Activated T-cell treated with anti-CD3 and anti-CD28 coated beads for 1 hour (primary cell): ENCODE results near the gene ALDH16A1.

Source experiments
- DNase-seq: peaks from one replicate; pipeline ENCODE4 v3.0.0-alpha.2; 2020; ENCODE audit warnings: low read depth

Gene ALDH16A1

DNA sequence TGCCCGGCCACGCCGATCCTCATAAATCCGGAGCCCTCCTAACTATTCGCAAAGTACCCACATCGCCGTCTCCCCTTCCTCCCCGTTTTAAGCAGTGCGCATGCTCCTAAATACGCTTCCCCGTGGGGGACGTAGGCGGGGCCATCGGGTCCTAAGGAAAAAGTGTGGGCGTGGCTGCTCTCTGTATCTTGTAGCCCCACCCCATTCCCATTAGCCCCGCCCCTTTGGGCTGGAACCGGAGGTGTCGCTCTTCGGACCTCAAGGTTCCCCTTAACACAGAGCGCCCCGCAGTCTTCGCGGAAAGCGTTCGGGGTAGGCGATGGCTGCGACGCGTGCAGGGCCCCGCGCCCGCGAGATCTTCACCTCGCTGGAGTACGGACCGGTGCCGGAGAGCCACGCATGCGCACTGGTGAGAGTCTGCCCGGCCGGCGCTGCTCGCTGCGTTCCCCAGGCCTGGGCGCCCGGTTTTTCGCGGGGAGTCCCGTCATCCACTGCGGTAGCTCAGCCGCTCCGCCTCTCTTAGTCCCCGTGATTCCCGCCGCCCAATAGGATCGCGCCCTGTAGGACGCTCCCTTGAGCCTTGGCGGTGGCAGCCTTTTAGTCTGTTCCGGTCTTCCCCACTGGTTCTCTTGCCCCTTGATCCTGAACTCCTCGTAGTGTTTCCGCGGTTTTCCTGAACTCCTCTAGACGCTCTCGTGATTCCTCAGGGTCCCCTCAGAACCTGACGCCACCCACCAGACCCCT lies at the start of gene ALDH16A1:
TSS of gene ALDH16A1 (plus strand) at position 213 of the 744 bp plus-strand sequence. CDS start at position 320, 107 bp downstream.
- peak; percentile 96 for DNase-seq

GRCh38 chr19:49403404-49404187 lies 49.4 kb upstream of the ALDH16A1 start:
- DNase-seq: no peak

GRCh38 chr19:49407079-49407478 lies 45.9 kb upstream of the ALDH16A1 start:
- DNase-seq: no peak

DNA sequence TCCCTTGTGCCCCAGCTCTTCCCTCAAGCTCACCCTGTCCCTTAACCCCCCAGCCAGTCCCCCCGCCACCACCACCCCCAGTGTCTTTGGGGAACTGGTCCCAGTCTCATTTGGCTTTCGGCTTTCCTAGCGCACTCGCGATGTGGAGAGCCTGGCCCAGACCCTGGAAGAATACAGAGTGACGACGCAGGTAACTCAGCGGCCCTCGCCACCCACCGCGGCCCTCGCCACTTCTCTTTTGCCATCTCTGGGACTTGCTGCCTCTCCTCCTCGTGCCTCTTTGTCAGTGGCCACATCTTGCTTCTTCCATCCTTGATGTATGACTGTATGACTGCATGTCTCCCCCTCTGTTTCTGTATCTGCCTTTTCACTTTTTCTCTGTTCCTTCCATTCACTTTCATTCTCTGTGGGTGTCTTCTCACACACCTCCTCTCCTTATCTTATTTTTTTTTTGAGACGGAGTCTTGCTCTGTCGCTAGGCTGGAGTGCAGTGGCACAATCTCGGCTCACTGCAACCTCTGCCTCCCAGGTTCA lies 45.5 kb upstream of the ALDH16A1 start:
- DNase-seq: no peak

- DNase-seq: no peak
Observed at GRCh38 chr19:49408816-49409440, 44.1 kb upstream of the ALDH16A1 start.

- no peak for DNase-seq
Observed at GRCh38 chr19:49409441-49410029, 43.5 kb upstream of the ALDH16A1 start.

GRCh38 chr19:49411681-49412326 lies 41.2 kb upstream of the ALDH16A1 start:
- no peak for DNase-seq

DNA sequence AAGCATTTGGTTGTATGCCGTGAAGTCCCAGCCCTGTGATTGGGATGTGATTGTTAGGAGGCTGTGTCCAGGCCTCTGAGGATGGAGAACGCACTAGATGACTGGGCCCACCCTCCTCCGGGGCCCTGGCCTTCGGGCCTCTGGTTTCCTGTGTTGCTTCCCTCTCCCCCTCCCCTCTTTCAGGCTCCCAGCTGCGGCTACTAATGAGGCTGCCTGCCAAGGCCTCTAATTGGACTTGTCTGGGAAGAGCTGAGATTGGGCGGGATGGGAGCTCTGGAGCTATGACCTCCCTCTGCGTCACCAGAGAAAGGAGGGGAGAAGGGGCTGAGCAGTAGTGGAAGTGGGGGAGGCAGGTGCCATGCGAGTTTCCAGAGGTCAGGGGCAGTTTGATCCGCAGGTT lies 39.7 kb upstream of the ALDH16A1 start:
- no peak for DNase-seq

- DNase-seq: no peak
Observed at GRCh38 chr19:49414256-49414655, 38.8 kb upstream of the ALDH16A1 start.

- no peak for DNase-seq
Observed at GRCh38 chr19:49415102-49415809, 37.8 kb upstream of the ALDH16A1 start.

DNA sequence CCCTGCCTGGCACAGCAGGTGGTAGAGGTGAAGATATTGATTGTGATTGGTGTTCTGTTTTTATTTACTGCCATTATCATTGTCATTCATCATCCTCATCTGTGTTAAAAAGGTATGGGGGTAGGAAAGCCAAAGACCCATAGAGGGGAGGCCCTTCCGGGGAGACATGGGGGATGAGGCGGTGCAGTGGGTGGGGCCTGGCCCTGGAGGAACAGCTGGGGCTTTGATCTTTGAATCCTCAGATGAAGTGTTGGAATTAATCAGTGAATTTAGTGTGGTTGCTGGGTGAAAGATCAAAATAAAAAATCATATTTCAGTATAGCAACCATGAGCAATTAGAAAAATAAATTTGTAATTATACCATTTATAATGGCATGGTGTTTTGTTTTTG lies 37.2 kb upstream of the ALDH16A1 start:
- no peak for DNase-seq

GRCh38 chr19:49417088-49417487 lies 35.9 kb upstream of the ALDH16A1 start:
- no peak for DNase-seq

DNA sequence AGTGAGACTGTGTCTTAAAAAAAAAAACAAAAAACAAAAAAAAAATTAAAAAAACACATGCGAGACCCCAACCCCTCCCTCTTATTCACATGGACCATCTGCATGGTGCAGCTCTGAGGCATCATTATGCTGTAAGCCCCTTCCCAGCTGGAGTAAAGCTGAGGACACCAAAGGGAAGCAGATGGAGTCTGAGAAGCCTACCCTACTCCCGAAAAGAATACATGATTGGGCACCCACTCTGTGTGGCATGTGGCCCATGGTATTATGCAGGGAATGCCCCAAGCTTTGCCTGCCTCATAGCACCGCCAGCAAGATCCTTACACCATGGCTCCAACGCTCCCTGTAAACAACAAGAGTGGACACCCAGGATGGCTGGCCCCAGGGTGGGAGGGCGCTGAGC lies 34.5 kb upstream of the ALDH16A1 start:
- no peak for DNase-seq

GRCh38 chr19:49419173-49419572 lies 33.9 kb upstream of the ALDH16A1 start:
- no peak for DNase-seq

DNA sequence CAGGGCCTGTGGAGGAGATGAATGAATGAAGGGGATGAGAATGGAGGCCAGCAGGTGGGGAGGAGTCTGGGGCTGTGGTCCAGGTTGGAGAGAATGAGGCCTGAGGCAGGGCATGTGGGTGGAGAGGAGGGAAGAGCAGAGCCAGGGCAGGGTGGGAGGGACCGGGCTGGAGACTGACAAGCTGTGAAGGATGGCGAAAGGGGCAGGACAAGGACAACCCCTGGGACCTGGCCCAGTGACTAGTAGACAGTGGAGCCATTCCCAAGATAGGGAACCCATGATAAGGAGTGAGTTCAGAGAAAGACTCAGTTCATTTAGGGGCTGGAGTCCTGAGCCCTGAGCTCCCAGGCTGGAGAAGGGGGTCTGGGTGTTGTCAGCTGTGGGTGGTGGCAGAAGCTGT lies 32.8 kb upstream of the ALDH16A1 start:
- no peak for DNase-seq

DNA sequence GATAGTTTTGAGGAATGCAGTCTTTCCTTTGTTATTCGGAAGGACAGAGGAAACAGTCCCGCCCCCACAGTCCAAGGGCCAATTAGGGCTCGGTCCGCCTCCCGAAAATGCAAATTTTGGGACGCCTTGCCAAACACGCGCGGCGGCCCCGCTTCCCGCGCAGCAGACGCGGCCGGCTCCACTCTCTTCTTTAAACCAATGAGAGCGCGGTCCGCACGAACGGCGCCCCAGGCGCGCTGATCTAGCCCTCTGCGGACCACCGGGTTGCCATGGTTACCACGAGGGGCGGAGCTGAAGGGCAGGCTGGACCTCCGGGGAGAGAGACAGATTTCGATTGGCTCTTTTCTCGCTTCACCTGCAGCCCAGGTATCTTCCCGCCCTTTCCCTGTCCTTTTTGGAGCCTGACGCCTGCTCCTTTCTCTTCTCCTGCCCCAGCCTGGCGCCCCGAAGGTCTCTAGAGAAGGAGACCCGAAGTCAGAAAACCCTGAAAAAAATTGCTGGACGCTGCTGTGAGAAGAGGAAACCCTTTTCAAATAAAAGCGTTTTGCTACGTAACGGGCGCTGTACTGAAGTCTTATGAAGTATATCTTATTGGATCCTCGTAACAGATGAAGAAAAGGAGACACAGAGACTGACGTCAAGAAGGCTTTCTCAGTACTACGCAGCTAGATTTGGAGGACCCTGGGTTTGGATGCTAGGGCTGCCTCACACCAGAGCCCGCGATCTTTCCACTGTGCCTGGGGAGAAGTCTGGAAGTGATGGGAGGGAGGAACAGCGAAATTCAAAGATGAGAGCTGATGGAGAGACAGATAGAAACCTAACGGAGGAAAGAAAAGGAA lies 31.8 kb upstream of the ALDH16A1 start:
- DNase-seq: no peak

DNA sequence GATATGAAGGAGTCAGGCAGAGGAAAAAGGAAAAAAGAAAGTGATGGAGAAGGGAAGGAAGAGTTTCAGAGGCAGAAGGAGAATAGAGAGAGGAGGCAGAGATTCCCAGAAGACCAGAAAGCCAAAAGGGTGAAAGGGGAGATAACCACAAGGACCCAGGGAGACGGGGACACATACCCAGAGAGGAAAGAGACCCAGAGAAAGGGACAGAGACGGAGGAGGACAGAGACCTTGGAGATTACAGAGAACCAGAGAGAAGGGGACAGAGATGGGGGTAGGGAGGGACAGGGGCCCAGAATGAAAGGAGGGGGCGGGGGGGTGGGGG lies 31.2 kb upstream of the ALDH16A1 start:
- no peak for DNase-seq

GRCh38 chr19:49422407-49423070 lies 30.5 kb upstream of the ALDH16A1 start:
- DNase-seq: no peak

DNA sequence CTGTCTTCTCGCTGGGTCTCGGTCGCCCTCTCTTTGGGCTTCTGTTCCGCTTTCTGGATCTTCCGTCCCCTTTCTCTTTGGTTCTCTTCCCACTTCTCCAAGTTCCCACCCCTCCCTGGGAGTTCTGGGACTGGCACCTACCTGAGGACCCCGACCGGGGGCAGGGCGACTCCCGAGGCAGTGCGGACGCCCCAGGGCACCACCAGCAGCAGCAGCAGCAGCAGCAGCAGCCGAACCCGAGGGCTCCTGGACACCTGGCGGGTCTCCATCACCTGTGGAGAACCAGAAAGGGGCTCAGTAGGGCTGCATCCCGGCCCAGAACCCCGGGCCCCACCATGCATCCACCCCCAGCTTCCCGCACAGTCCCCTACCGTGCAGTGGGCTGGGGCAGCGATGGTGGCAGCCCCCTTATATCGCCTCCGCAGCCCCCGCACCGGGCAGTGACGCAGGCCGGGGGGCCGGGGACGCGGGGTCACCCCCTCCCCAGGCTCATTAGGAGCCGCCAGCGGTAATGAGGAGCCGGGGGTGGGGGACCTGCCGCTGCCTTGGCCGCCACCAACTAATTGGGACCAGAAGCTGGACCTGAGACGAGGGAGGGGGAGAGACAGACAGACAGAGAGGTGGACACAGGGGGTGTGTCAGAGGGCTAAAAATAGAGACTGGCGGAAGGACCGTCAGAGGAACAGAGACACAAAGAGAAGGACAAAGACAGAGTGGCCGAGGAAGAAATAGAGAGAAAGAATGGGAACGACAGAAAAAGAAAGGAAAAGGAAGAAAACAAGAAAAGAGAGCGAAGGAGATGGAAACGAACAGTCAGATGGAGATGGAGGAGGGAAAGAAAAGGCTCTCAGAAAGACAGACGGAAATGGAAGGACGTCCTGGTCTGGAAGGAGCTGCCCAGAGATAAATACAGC lies 29.7 kb upstream of the ALDH16A1 start, which contains the start of gene PTH2:
TSS of gene PTH2 (minus strand) at position 371 of the 914 bp plus-strand sequence. CDS start at position 269, 102 bp downstream.
- DNase-seq: no peak
